SK-N-MC (cell line): Measurements from ENCODE around the gene ERP27.

Experiments
- EZH2 ChIP-seq: fragments of 200-600 bp; sonication (generic); IDR thresholded peaks from one replicate; pipeline ENCODE4 v1.6.1; 2017; ENCODE audit warnings: antibody characterized with exemption
- POLR2AphosphoS5 ChIP-seq: IDR thresholded peaks from 2 replicates; pipeline ENCODE4 v1.6.1; 2012; ENCODE audit warnings: mild to moderate bottlenecking, low read depth, low read length, borderline replicate concordance

- TF ChIP-seq EZH2 (no peak), POLR2AphosphoS5 (no peak)
Observed at GRCh38 chr12:14892726-14893505, 45.4 kb downstream of the ERP27 start.
